ENCODE results near the gene OXT.

- TF ChIP-seq CTCF (conservative IDR thresholded peaks at IDR 0.05; ENCODE audit: low read length) (no peak), EZH2phosphoT487 (IDR thresholded peaks at IDR 0.05; ENCODE audit: borderline replicate concordance, low read depth, low read length) (no peak)
Observed at GRCh38 chr20:3111995-3112394, 40.6 kb downstream of the OXT start.
